HG02970 (cell line): ENCODE measurements around the gene NUMBL.
A peak's percentile ranks its signal among the peaks of the same experiment; 100 is the strongest.

Experiments
- ATAC-seq: cut with Tn5 transposase; IDR thresholded peaks from one replicate; pipeline ENCODE4 v1.9.1; 2021; ENCODE audit warnings: mild to moderate bottlenecking, moderate library complexity, moderate number of reproducible peaks; ENCODE audit not compliant: unreplicated experiment, low FRiP score

The NUMBL gene

DNA sequence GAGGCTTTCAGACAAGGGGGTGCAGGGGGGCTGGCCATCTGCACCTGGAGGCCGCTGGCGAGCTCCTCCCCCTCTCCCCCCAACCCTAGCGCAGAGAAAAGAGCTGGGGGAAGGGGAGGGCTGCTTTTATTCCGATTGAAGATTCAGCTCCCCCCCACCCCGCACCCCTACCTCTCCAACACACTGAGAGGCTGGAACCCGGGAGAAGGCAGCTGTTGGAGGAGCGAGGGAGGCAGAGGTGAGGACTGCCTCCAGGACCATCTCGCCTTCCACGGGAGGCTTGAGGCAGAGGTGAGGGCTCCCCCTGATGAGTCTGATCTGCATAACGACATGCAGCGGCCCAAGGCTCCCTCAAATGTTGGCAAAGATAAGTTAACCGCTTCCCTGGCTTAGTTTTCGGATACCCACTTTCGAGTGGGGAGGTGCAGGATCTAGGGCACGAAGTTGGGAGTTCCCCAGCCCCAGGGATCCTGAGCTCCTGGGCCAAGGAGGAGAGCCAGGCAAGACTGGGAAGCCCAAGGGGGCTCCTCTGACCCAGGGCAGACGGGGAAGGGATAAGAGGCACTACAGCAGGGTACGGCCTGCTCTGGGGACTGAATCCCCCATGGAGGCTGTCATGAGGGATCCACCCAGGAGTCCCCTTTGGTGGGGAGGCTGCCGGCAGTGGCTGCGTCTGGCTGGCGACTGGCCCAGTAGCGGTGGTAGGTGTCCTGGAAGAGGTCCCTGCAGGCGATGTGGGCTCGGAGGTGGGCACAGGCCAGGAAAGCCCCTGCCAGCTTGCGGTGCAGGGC lies 1.2 kb upstream of the NUMBL start:
- no peak for ATAC-seq

DNA sequence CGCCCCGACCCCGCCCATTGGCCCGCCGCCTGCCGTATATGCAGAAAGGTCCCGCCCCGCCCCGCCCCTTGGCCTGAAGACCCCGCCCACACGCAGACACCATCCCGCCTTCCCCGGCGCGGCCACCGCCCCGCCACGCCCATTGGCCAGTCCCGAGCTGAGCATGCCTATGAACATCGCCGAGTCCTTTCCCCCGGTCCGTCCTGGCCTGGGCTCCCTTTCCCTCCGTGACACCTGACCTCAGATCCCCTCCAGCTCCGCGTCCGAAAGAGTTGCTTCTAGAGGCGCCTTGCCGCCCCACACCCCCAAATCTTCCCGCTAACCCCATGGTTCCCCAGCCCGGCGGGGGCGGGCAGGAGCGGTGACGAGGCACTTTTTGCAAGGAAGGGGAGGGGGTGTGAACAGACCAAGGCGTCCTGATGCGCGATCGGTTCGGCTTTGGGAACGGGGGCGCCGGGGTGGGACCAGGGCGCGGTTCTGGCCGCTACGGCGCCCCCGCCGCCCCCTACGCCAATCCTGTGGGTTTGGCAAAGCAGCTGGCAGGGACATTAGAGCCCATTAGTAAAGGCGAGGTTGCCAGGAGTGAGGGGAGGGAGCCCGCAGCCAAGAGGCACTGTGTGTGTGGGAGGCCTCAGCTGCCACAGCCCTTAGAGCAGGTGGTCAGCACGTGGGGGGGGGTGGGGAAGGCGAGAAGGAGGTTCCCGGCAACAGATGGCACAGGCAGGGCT lies 406 bp upstream of the NUMBL start:
- peak; percentile 60 for ATAC-seq

DNA sequence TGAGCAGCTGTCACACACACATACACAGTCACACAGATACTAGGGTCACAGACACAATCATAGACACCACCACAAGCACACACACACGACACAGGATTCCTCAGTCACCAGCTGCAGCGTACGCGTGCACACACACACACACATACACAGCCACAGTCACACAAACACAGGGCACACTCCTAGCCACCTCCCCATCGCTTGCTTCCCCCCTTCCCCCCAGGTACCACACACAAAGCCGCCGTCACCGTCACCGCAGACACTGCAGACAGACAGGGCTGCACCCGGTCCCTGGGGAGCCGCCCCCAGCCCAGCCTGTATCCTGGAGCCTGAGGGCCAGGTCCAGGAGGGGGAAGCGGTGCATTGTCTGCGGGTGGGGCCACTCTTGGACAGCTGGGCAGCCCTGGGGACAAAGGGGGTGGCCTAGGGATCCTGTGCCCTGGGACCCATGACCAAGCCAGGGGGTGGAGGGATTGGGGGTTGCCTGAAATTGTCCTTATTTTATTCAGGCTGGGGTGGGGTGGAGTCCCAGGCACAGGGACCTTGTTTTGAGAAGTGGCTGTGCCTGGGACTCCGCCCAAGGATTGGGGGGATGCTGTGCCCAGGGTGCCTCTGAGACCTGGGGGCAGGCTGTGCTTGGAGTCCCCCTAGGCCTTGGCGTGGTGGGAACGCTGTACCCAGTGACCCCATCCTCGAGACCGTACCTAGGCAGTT lies 957 bp downstream of the NUMBL start:
- no peak for ATAC-seq

DNA sequence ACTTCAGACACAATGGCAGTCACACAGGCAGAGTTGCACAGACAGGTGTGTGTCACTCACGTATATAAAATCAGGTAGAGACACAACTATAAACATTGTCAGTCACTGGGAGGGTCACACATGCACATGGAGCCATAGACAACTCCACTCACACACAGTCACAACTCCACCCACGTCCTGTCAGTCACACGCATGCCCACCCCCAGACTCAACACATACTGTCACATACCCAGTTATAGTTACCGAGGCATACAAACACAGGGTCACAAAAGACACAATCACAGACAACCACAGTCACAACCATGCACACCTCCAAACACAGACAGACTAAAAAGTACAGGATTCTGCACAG lies 1.5 kb downstream of the NUMBL start:
- ATAC-seq, result no peak

DNA sequence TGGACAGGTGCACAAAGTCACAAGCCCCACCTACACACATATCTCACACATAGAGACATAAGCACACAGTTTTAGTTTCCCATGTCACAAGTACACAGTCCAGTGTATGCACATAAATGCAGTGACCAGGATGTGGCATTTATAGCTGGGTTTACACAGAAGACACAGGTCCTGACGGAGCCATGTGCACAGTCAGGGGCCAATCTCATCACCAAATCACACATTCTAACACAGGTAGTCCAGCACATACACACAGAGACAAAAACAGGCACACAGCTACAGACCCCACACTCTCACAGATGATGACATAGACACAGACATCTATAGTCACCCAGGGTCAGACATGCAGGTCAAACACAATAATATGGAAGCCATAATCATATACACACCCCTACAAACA lies 2.1 kb downstream of the NUMBL start:
- no peak for ATAC-seq

DNA sequence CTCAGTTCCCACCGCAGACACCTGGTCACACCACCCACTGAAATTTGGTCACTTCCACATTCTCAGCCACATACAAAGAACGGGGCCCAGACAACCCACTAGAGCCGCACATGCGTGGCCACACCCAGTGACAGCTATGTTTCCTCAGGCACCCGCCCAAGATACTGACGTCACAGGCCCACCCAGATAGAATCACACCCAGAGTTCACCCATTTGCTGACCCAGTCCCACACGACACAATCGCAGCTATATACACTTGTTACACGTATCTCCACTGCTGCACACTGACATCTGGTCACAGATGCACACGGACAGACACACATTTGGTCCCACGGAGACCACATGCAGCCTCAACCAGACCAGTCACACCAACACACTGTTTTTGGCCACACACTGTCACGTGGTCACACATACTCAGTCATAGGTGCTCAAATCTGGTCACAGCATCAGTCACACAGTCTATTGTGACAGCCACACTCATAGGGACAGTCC lies 2.9 kb downstream of the NUMBL start:
- ATAC-seq, result no peak

DNA sequence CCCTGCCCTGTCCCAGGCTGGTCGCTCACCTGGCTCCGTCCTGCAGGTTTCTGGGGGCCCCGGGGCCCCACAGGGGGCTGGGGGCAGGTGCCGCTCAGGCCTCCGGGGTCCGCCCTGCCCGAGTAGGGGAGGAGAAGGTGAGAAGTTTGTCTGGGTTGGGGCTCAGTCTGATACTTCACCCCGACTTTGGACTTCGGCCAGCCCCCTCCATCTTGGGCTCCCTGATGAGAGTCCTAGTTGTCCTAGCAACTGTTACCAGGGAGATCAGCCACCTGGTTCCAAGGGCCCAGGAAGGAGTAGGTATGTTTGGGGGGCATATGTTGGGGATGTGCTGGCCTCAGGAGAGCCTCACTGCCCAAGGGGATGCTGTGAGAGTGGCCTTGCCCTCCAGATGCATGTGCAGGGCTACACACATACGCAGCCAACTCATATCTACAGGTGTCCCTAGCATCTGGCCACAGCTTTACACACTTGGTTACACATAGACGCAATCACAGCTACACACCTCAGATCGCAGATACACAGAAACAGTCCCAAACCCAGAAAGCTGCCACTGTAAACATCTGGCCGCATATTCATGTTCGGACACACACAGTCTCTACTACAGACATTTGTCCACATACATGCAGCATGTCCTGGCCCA lies 3.4 kb downstream of the NUMBL start:
- ATAC-seq, result no peak

DNA sequence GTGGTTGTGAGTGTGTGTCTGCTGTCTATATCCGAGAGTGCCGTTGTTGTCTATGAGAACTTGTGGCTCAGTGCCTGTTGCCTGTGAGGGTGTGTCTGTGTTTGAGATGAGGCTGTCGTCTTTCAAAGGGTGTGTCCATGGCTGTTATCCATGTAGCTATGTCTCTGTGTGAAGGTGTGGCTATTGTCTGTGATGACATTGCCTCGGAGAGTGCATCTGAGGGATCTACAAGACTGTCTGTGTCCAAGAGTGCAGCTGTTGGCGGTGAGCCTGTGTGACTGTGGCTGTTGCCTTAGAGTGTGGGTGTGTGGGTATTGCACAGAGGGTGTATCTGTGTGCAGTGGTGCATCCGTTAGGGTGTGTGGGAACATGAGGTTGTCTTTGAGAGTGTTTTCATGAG lies 4.9 kb downstream of the NUMBL start:
- no peak for ATAC-seq

DNA sequence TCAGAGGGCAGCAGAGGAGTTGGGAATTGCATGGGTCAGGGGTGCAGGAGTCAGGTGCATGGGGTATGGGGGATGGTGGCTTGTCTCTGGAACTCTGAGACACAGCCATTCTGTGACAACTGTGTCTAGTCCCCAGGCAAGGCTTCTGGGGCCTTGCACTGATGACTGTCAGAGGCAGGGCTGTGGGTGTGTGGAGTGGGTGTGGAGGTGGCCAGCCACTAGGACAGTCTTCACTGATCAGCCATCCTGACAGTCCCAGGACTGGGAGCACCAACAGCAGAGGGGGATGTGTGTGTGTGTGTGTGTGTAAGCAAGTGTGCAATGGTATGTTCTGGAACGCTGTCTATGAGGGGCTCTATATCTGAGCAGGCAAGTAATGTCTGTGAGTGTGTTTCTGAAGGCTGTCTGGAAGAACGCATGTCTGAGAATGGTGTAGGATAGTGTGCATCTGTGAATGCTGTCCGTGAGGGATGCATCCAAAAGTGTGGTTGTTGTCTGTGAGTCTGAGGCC lies 5.4 kb downstream of the NUMBL start:
- ATAC-seq, result no peak

DNA sequence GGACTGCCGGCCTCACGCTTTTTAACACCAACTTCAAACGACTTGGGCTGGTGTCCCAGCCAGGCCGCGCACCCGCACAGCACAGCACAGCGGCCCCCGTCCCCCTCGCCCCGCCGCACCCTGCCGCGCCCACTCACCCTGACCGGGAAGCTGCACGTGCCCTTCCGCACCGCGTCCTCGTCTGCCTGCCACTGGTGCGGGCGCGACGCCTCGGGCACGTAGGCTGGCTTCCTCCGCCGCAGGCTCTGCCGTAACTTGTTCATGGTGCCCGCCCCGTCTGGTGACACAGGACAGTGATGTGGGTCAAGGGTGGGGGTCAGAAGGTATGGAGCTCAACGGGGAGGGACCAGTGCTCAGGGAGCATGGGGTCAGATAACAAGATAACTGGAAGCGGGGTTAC lies 6.2 kb downstream of the NUMBL start:
- no peak for ATAC-seq

DNA sequence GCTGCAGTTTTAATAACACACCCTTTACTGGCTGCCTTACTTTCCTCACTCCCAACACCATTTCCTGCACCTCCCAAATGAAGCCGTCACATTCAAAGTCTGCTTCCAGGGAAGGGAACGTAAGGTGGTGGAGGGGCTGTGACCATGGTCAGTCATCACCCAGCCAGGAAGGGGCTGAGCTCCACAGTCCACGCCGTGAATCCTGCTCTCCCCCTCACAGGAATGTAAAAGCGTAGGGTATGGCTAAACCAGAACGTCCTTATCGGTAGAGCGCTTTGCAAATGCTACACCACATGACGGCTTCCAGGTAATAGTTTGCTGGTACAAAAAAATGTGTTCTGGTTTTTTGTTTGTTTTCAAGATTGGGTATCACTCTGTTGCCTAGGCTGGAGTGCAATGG lies 7.0 kb downstream of the NUMBL start:
- ATAC-seq, result no peak

DNA sequence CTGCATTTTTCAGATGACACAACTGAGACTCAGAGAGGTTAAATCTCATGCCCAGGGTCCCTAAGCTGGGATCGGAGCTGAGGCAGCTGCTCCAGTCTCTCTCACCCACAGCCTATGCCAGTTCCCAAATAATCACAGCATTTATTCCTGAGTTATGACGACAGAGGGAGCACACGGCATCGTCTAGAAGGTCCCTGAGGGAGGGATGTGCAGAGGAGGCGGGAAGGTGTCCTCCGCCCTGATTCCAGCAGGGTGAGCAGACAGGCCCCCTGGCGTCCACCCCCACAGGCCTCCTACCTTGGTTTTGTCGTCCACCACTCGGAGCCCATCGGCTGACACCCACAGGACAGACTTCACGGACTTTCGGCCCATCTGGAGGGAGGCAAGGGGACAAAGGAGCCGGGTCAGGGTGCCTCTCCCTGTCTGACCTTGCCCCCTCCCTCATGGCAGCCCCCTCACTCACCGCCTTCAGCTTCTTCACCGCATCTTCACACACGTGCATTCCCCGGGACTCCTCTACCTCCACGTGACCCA lies 8.0 kb downstream of the NUMBL start:
- no peak for ATAC-seq

DNA sequence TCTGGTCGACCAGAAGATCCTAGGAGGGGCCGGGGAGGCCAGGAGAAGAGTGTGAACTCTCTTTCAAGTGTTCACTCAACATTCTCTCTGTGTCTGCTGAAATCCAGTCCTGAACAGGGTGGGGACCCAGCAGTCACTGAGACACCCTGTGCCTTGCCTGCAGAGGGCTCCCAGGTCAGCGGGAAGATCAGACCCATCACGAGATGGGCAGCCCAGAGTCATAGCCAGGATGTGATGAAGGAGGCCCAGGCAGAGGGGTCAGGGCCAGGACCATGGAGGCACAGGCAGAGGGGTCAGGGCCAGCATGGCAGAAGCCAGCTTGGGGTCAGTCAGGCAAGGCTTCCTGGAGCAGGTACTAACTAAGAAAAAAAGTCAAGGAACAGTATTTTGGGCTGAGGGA lies 9.4 kb downstream of the NUMBL start:
- ATAC-seq, result no peak

DNA sequence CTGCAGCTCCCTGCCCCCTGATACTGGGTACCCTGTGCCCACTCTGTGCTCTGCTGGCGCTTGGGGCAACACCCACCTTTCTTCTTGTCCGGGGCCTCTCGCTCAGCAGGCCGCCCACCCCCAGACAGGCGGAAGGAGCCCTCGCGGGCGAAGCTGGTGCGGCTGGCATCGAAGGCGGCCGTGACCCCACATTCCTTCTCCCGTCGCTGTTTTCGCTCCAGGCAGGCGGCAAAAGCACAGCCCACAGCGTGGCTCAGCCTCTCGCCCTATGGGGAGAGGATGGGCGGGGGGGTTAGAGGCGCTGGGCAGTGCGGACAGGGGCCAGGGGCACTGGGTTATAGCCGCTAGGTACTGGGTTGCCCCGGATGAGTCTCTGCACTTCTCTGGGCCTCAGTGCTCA lies 13.3 kb downstream of the NUMBL start:
- ATAC-seq, result no peak

DNA sequence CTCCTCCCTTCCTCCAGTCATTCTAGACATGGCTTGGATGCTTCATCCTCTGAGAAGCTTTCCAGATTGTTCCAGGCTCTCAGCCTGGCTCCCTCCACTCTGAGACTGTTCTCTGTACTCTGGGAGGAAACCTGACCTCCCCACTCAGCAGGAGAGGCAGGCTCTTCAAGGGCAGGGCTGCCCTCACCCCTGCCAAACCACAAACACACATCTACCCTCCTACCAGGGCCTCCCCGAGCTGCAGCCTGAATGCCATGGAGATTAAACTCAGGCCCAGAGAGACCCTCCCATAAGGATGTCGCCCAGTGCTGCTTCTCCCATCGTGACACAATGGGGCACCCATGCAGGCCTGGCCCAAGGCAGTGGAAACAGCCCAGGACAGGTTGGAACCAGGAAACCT lies 16.2 kb downstream of the NUMBL start:
- no peak for ATAC-seq

DNA sequence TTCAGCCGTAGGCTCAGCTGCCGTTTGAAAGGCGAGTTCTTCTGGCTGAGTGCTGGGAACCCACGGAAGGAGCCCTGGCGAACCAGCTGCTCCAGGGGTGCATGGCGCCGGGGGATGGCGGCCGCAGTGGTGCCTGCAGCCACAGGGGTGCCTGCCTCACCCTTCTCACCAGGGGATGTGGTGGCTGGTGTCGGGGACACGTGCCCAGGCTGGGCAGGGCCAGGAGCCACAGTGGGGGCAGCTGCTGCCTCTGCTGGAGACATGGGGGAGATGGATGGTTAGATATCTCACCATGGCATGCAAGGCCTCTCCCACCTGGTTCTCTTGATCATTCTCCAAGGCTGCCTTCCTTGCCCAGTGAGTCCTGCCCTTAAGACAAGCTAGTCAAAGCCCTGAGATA lies 17.1 kb downstream of the NUMBL start:
- no peak for ATAC-seq

DNA sequence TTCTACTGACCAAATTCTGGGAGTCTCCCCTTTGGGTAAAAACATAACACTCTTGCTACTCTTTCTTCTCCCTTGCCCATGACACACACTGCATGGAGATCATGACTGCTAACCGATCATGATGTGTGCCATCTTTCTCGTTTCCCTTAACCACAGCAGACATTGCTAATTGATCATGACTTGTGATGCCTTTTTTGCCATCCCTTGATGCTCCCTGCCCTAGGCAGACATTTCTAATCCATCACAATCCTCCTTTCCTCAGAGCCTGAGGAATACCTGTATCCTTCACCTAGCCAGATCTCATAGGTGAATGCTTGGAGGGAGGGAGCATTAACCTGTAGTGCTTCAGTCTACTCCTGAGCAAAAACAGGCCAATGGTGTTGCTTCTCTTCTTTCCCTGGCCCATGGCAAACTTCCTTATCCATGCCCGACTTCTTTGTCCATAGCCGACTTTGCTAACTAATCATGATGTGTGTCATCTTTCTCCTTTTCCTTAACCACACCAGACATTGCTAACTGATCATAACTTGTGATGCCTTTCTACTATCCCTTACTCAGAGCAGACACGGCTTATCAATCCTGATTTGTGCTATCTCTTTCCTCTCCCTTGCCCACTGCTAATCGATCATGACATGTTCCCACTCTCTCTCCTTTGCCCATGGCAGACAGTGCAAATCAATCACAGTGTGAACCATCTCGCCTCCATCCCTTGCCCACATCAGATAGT lies 17.7 kb downstream of the NUMBL start:
- no peak for ATAC-seq

DNA sequence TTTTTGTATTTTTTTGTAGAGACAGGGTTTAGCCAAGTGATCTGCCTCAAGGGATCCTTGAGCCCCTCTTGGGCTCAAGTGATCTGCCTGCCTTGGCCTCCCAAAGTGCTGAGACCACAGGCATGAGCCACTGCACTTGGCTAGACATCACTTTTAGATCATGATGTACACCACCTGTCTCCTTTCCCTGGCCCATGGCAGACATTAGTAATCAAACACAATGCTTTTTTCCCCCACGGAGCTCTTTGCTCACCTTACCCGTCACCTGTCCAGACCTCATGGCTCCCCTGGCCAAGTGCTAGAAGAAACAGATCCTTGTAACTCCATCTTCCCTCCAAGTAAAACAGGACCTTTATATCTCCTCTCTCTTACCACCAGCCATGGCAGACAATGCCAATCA lies 18.4 kb downstream of the NUMBL start:
- ATAC-seq, result no peak

DNA sequence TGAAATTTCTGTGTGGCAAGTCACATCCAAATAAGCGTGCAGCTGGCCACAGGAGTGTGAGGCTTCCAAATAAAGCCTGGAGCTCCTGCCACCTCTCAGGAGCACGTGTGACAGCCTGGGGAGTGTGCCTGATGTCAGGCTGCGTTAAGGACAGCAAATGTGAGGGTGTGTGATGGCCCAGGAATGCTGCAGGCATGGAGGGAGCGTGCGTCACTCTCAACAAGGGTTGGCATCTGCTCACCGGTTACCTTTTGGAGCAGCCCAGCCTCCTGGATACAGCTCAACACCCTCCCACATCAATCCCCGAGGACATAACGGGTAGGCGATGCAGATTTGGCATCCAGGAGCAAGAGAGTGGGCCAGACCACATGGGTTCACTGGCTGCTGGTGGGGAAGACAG lies 19.0 kb downstream of the NUMBL start:
- no peak for ATAC-seq
